Epithelial cell of umbilical artery (primary cell): ENCODE data around the gene SMIM34. TPM values are rescaled to one million over a fixed set of nuclear protein-coding genes. Genes with fewer than 3 reads are reported as not detected.

Experiments
- total RNA-seq: library from RNA; depleted of rRNA; stranded (reverse); fragments of >200 nt; gene quantifications from 2 replicates; pipeline ENCODE4 v1.2.3, GENCODE V29; 2014

SMIM34 gene, protein sequence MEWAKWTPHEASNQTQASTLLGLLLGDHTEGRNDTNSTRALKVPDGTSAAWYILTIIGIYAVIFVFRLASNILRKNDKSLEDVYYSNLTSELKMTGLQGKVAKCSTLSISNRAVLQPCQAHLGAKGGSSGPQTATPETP
- total RNA-seq = not detected in 2 replicates

DNA sequence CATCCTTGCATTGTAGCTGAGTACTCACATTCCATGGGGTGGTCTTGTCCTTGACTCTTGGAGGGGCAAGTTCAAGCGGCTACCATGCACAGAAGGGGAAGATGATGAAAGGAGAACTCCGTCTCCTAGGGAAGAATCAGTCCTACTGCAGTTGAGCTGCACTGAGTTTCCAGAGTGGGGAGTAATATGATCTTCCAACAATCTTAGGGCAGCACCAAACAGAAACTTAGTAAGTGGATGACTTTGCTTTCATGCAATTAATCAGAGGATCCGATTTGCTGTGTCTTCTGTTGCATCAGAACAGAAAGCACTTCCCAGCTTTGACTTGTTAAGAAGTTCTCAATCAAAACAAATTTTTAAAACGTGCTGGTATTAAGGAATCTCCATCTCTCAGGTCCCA lies at the start of gene SMIM34:
Gene SMIM34 (minus strand): TSS at position 147 of the 400 bp plus-strand sequence. CDS start 112 bp downstream, at position 35.

DNA sequence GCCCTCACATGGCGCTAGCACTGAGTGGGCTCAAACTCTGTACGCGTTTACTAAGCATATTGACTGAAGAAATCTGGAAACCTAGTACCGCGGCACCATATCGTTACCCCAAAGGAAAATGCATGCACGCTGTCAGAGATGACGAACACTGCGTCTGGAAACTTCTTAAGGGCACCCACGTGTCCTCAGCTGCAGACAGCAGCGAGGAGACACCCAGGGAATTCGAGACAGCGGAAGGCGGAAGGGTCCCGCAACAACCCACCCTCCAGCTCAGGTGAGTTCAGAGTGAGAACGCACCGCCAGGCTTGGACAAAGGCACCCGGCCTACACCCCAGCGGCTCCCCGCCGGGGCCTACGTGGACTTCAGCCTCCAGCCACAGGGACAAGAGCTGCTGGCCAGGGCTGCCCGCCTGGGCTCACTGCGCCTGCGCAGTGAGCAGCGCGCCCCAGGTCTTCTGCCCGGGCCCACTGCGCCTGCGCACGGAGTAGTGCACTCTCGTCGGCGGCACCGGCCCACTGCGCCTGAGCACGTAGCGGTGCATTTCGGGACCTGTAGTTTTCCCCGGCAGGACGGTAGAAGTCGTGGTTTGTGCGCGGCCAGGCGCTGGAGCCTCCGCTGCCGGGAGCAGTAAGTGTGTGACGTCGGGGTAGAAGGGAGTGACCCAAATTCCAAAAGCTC lies 48.7 kb downstream of the SMIM34 start, which contains the start of gene SMIM11:
Gene SMIM11 (plus strand): TSS at position 568 of the 679 bp plus-strand sequence. CDS start 3,998 bp downstream, outside the sequence.

Other genes with a start within 250 kb of the SMIM34 start
- gene KCNE2, start 59.9 kb downstream of the SMIM34 start, total RNA-seq = not detected in 2 replicates
- gene SMIM11, start 48.4 kb downstream of the SMIM34 start, total RNA-seq = 10.3 and 11.7 TPM in 2 replicates
- gene KCNE1, start 88.3 kb upstream of the SMIM34 start, total RNA-seq = 0.15 TPM in 1 of 2 replicates, not detected in the other
- gene RCAN1, start 191.2 kb upstream of the SMIM34 start, total RNA-seq = 19.2 and 29.5 TPM in 2 replicates
- gene CLIC6, start 245.0 kb upstream of the SMIM34 start, total RNA-seq = not detected in 2 replicates